Raji (cell line): Measurements from ENCODE around the gene LIAS.

Experiments
- POLR2A ChIP-seq: IDR thresholded peaks from 2 replicates; pipeline ENCODE4 v1.6.1; 2011; ENCODE audit warnings: low read depth, low read length, control low read depth; ENCODE audit not compliant: insufficient read depth

The LIAS gene

GRCh38 chr4:39516407-39516966, 57.6 kb downstream of the LIAS start:
- no peak for TF ChIP-seq POLR2A

DNA sequence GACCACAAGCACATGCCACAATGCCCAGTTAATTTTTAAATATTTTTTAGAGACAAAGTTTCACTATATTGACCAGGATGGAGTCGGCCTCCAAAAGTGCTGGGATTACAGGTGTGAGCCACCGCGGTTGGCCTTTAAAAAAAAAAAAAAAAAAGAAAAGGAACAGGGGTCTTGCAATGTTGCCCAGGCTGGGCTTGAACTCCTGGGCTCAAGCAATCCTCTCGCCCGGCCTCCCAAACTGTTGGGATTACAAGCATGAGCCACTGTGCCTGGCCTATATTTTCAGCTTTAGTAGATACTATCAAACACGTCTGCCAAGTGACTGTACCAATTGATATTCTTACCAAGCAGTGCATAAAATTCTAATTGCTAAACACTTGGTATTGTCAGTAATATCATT, 59.6 kb downstream of the LIAS start:
- no peak for TF ChIP-seq POLR2A

GRCh38 chr4:39521253-39521919, 62.5 kb downstream of the LIAS start:
- no peak for TF ChIP-seq POLR2A

DNA sequence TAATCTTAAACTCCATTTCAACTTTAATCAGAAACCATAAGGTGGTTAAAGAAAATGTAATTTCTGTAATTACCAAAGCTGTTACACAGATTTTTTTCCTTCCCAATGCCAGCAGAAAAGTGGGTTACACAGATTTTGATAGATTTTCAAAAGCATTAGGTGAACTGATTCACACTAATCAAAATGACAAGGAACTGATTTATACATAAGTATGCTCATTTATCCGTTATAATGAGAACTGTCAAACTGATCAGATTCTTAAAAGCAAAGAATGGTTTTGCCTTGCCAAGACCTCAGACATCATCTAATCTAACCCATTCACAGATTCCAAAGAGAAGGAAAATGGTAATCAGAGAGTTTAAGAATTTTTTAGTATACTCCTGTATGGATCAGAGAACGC, 63.2 kb downstream of the LIAS start:
- no peak for TF ChIP-seq POLR2A

DNA sequence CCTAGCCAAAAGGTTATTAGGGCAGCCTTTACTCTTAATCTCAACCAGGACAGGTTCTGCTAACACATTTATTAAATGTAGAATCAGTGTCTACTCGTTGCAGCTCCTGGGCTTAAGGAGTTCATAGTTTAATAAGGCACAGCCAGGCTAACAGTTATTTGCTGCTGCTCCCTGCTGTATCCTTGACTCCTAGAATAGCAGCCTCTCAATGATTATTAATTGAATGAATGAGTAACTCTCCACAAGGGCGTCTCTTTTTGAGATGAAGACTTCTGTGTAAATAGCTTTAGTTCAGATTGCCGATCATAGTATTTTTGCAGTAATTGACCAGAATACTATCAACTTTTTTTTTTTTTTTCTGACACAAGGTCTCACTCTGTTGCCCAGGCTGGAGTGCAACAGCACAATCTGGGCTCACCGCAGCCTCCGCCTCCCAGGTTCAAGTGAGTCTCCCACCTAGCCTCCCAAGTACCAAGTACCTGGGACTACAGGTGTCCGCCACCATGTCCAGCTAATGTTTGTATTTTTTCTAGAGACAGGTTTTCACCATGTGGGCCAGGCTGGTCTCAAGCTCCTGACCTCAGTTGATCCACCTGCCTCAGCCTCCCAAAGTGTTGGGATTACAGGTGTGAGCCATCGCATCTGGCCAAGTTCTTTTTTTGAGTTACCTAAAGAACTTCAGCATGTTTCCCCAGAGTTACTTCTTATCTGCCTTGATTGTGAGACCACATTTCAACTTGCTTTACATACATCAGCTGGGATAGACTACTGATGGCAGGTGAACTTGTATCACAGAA, 65.5 kb downstream of the LIAS start:
- no peak for TF ChIP-seq POLR2A

DNA sequence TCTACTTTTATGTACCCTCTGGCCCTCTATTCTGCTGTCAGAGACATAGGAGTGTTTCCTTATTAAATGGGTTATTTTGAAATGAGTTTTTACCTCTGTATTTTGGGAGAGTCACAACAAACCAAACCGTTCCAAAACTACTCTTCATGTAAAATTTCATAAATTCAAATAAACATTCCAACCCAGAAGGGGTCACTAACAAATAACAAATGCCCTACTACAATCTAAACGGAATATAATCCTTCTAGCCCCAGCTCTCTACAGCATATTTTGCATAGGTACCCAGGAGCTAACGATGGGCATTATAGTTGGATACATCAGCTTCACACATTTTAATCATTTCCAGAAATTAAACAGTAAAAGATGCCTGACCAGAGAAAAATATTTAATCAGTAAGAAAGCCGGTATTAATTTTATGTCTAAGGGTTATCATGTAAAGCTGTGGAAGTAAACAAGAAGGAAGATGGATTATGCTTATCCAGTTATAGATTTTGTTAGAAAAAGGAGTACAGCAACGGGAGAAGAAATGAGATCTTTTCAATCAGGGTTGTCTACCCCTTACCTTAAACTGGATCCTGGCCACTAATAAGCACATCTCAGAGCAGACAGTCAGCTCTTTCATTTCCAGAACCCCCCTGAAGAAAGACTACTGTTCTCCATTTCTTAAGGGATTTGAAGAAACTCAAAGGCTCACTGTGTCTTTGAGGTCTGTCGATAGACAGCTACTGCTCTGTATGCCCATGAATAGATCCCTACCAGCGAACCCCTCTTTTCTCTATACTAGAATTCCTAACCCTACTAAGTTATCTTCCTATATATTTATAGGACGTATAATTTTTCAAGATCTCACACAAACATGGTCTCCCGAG, 67.2 kb downstream of the LIAS start:
- TF ChIP-seq POLR2A = no peak

DNA sequence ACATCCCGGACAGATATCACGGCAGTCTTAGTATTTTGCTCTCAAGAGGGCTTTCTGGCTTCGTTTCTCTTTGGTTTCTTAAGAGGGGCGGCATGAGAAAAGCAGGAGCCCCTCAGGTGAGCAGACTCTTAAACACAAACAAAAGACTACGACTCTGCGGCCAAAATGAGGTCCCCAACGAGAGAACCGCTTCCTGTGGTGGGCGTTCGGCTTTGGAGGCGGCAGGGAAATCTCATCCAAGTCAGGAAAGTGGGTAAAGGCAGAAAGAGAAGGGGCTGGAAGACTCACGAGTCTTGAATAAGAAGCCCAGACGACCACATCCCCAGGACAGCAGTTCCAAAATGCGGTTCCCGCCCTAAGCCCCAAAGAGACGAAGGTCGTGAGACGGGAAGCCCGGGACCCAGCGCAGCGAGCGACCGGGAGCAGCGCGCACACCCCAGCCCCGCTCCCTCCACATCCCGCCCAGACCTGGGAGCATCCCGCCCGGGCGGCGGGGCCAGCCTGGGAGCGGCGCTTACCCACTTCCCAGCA, 68.0 kb downstream of the LIAS start:
- TF ChIP-seq POLR2A = no peak

DNA sequence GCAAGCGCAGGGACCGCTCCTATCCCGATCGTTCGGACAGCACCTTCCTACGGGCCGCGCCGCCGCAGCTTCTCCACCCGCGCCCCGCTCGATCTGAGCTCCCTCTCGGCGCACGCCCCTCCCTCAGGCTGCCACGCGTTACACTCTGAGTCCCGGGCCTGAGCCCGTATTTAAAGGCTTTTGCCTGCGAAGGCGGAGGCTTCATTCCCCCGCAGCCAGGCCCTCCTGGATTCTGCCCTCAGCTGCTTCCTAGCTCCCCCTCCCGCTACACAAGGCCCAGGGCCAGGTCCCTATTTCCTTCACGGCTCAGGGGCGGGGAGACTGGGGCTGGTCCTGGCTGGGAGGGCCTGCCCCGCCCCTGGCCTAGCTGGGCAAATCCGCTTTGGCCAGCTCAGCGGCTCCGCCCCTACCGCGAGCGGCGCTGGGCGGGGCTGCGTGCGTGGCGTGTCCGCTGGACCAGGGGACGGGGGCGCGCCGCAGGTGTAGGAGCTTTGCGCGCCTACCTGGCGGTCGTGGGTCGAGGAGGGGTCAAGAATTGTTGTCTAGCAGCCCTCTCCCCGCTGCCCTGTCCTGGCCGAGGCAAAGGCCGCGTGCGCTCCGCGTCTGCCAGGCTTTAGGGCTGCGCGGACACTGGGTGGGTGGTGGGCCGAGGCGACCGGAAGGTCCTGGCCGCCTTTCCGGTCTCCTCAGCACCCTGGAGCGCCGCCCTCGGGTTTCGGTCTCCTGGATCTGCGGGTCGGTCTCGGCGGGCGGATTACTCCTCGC, 68.6 kb downstream of the LIAS start, which contains the start of gene UGDH:
Gene UGDH, minus strand, starts transcription at position 144 of the 765 bp plus-strand sequence. CDS start 5,927 bp downstream, outside the sequence.
- TF ChIP-seq POLR2A = peak; percentile 91

- TF ChIP-seq POLR2A = no peak
Observed at GRCh38 chr4:39528061-39528465, 69.2 kb downstream of the LIAS start.
